BE2C (cell line): Measurements from ENCODE around the gene ADH7.
"Not testable (repeated sequence)": the region's sequence is repeated elsewhere in the genome, so short reads cannot be mapped to it uniquely, and the experiment has no call there.

Experiments
- DNase-seq: peaks from one replicate; pipeline ENCODE4 v3.0.0-alpha.2; 2020
- H3K27me3 ChIP-seq: fragments of 250-450 bp; sonication (Bioruptor Pico); 2 replicates; pipeline ENCODE4 v1.5.1; 2020; ENCODE audit warnings: mild to moderate bottlenecking
- H3K36me3 ChIP-seq: fragments of 250-450 bp; sonication (Bioruptor Pico); 2 replicates; pipeline ENCODE4 v1.5.1; 2020; ENCODE audit warnings: mild to moderate bottlenecking
- H3K4me1 ChIP-seq: fragments of 250-450 bp; sonication (Bioruptor Pico); 2 replicates; pipeline ENCODE4 v1.5.1; 2020
- H3K4me3 ChIP-seq: 2 replicates; pipeline ENCODE4 v1.5.1; 2011; ENCODE audit warnings: low read depth, low read length
- H3K9me3 ChIP-seq: fragments of 250-450 bp; sonication (Bioruptor Pico); 2 replicates; pipeline ENCODE4 v1.5.1; 2020
- TF ChIP-seq, protein P1 (sequence below): IDR thresholded peaks from 2 replicates; pipeline ENCODE4 v1.5.1; 2012; ENCODE audit warnings: mild to moderate bottlenecking, low read depth, low read length

ADH7 gene

DNA sequence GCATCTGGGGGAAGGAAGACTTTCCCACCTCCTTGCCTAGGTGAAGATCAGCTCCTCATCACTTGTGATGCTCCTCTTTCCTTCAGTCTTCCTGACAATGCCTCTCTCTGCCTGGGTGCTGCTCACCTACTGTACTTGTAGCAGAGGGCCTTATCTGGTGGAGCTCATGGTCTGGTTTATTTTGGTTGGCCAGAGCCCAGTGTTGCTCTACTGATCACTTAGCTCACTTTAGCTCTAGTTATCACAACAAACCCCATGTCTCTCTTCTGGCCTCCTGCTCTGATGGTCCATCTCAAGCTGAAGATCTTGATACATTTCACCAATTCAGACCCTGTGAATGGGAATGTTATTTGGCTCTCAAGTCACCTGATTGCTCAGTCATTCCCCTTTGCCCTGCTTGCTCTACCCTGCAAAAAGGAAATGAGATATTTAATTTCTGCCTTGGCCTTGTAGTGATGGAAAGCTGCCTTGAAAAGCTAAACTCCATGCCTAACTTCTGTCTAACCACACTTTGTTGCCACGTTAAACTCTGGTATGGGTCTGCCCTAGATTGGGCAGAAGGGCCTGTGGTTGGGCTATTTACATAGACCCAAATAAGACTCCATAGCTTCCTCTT, 52.3 kb downstream of the ADH7 start:
- Histone ChIP-seq H3K4me1 (no peaks in the 10 kb centered on the region), H3K4me3 (no peak overlapping the region), H3K27me3 (no peaks in the 10 kb centered on the region), H3K36me3 (no peaks in the 10 kb centered on the region), H3K9me3 (no peaks in the 10 kb centered on the region)
- DNase-seq: no peak
- TF ChIP-seq, protein P1, sequence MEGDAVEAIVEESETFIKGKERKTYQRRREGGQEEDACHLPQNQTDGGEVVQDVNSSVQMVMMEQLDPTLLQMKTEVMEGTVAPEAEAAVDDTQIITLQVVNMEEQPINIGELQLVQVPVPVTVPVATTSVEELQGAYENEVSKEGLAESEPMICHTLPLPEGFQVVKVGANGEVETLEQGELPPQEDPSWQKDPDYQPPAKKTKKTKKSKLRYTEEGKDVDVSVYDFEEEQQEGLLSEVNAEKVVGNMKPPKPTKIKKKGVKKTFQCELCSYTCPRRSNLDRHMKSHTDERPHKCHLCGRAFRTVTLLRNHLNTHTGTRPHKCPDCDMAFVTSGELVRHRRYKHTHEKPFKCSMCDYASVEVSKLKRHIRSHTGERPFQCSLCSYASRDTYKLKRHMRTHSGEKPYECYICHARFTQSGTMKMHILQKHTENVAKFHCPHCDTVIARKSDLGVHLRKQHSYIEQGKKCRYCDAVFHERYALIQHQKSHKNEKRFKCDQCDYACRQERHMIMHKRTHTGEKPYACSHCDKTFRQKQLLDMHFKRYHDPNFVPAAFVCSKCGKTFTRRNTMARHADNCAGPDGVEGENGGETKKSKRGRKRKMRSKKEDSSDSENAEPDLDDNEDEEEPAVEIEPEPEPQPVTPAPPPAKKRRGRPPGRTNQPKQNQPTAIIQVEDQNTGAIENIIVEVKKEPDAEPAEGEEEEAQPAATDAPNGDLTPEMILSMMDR: no peak

DNA sequence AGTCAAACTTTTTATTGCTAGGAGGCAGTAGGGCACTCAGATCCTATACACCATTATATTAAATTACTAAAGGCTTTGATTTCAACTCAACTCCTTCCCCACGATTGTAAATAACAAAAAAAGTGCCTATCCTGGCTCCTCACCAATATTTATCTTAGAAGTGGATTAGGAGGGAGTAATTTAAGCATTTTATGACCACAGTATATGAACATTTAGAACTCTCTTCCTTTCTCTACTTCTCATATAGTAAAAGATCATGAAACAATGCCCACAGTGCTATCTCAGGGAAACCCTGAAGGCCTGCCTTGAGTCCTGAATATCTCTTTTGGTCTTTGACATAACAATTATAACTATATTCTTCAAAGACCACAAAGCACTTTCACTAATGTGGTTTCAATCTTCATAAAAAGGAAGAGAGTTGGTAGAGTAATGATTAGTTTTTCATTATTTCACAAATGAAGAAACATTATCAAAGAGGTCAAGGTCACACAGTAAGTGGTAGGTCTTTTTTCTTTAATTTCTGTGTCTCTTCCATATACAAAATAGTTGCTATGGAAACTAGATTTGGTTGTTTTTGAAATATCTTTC, 53.5 kb downstream of the ADH7 start:
- TF ChIP-seq, protein P1: no peak
- Histone ChIP-seq H3K36me3 (no peaks in the 10 kb centered on the region), H3K4me1 (no peaks in the 10 kb centered on the region), H3K4me3 (no peak overlapping the region), H3K27me3 (no peaks in the 10 kb centered on the region), H3K9me3 (no peaks in the 10 kb centered on the region)
- DNase-seq: no peak

DNA sequence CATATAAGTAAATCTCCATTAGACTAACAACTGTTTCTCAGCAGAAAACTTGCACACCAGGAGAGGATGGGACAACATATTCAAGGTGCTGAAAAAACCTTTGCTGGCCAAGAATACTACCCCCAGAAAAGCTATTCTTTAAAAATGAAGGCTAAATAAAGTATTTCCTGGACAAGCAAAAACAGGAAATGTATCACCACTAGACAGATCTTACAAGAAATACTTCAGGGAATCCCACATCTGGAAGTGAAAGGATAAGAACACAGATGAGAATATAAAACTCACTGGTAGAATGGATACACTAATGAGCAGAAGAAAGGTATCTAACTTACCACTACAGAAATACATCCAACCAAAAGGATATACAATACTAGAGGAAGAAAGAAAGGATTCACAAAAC, 55.6 kb downstream of the ADH7 start:
- TF ChIP-seq, protein P1: no peak
- no peak for DNase-seq

DNA sequence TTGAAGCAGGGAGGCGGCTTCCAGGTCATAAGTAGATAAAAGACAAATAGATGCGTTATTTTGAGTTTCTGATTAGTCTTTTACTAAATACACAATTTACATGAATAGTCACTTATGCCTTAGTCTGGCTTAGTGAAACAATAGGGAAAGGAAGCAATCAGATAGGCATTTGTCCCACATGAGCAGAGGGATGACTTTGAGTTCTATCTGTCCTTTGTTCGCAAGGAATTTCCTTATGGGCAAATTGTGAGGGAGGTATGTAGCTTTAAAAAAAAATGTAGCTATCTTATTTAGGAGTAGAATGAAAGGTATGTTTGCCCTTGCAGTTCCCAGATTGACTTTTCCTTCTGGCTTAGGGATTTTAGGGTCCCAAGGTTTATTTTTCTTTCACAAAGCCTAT, 56.3 kb downstream of the ADH7 start:
- H3K9me3 ChIP-seq: no peaks in the 10 kb centered on the region
- no peaks in the 10 kb centered on the region for H3K4me1 ChIP-seq
- H3K27me3 ChIP-seq: no peaks in the 10 kb centered on the region
- DNase-seq: no peak
- no peaks in the 10 kb centered on the region for H3K36me3 ChIP-seq
- no peak overlapping the region for H3K4me3 ChIP-seq
- TF ChIP-seq, protein P1: no peak

More for the DNA sequence above, 55.6 kb downstream of the ADH7 start:
- no peaks in the 10 kb centered on the region for H3K9me3 ChIP-seq
- H3K4me3 ChIP-seq: no peak overlapping the region
- no peaks in the 10 kb centered on the region for H3K36me3 ChIP-seq
- H3K4me1 ChIP-seq: no peaks in the 10 kb centered on the region
- no peaks in the 10 kb centered on the region for H3K27me3 ChIP-seq

DNA sequence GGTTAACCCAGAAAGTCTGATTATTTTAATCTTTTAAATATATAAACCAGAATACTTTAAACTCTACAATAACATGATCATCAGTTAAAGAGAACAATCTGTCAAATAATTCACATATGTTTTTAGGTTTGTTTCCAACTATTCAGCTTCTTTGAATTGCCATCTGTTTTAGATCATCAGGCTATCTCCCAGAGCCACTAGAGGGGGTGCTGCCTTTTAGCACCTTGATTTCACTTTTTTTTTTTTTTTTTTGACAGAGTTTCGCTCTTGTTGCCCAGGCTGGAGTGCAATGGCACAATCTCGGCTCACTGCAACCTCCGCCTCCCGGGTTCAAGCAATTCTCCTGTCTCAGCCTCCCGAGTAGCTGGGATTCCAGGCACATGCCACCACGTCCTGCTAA, 57.8 kb downstream of the ADH7 start:
- not testable (repeated sequence) for H3K27me3 ChIP-seq, H3K4me1 ChIP-seq, H3K9me3 ChIP-seq, H3K36me3 ChIP-seq, H3K4me3 ChIP-seq
- TF ChIP-seq, protein P1: peak; percentile 33
- DNase-seq: peak; percentile 11

DNA sequence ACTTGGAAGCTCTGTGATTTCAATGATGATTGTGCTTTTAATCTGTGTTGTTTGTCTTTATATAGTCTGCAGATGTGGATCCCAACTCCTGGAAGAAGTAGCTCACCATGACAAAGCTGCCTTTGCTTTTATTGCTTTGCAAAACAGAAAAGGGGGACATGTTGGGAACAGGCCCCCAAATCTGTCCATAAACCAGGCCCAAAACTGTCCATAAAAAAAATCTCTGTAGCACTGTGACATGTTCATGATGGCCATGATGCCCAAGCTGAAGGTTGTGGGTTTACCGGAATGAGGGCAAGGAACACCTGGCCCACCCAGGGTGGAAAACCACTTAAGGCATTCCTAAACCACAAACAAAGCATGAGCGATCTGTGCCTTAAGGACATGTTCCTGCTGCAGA, 62.7 kb downstream of the ADH7 start:
- not testable (repeated sequence) for DNase-seq, H3K27me3 ChIP-seq, H3K4me1 ChIP-seq, H3K36me3 ChIP-seq, H3K9me3 ChIP-seq, H3K4me3 ChIP-seq

DNA sequence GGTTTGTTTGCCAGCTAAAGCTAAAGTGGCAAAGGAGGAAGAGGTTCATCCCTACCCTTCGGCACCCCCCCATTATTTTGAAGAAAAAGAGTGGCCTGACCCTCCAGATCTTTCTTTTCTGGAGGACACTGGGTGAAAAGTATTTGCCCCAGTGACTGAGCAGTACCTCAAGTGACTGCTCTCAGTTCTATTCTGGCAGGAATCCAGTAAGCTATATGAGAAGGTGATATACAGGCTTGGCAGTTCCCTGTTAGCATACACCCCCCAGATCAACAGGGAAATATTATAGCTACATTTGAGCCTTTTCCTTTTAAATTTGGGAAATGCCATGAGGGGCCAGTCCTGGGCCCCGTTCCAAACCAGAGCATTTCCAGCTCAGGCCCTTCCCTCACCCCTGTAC, 67.3 kb downstream of the ADH7 start:
- H3K27me3 ChIP-seq, DNase-seq, H3K9me3 ChIP-seq, H3K4me3 ChIP-seq, H3K4me1 ChIP-seq, H3K36me3 ChIP-seq: not testable (repeated sequence)
